ENCODE data around the gene TPPP.
"Not testable (repeated sequence)": the region's sequence is repeated elsewhere in the genome, so short reads cannot be mapped to it uniquely, and the experiment has no call there.

The TPPP gene

DNA sequence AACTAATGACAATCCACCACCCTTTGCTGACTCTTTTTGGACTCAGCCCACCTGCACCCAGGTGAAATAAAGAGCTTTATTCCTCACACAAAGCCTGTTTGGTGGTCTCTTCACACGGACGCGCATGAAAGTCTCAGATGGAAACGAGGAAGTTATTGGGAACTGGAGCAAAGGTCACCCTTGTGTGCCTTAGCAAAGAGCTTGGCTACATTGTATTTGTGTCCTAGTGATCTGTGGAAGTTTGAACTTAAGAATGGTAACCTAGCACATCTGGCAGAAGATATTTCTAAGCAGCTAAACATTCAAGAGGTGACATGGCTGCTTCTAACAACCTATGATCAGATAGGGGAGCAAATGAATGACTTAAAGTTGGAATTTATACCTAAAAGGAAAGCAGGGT lies 15.2 kb upstream of the TPPP start:
- DNase-seq (ENCODE audit: low read depth, low spot score); CTCF ChIA-PET; POLR2A ChIA-PET; H3K4me3 ChIP-seq (ENCODE audit: low read depth, low read length): not testable (repeated sequence)

DNA sequence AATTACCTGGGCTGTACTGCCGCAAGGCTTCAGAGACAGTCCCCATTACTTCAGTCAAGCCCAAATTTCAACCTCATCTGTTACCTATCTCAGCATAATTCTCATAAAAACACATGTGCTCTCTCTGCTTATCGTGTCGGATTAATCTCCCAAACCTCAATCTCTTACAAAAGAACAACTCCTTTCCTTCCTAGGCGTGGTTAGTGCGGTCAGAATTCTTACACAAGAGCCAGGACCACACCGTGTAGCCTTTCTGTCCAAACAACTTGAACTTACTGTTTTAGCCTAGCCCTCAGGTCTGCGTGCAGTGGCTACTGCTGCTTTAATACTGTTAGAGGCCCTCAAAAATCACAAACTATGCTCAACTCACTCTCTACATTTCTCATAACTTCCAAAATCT lies 13.0 kb upstream of the TPPP start:
- CTCF ChIA-PET; H3K4me3 ChIP-seq (ENCODE audit: low read depth, low read length); DNase-seq (ENCODE audit: low read depth, low spot score); POLR2A ChIA-PET: not testable (repeated sequence)

DNA sequence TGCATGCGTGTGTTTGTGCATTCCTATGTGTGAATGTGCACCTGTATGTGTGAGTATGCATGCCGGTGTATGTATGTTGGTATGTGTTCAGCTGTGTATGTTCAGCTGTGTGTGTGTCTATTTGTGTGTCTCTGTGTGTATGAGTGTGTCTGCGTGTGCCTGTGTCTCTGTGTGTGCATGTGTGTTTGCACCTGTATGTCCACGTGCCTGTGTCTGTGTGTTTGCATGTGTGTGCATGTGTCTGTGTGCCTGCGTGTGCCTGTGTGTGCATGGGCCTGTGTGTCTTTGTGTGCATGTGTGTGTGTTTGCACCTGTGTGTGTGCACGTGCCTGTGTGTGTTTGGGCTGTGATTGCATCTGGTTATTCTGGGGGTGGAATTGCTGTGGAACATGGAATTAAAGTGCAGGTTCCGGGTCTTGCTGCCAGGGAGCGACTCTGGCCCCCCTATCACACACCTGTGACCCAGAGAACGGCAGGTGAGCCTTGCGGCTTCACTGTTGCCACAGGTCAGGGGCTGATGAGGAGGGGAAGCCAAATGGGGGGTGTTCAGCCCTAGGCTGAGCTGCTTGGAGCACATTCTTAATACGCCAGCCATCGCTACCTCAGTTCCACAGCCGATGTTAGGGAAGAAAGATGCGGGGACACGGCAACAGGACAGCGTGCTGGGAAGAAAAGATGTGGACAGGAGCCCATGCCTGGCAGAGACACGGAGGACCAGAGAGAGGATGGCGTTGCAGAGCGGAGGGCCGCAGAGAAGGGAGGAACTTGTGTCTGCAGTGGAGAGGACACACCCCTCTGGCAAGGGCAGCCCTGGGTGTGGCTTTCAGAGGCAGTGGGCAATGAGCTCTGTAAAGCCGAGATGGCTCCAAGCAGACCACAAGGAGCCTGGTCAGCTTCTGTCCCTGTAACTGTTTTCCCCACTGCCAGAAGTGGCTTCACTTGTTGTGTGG lies 3.9 kb upstream of the TPPP start:
- H3K4me3 ChIP-seq (ENCODE audit: low read depth, low read length); CTCF ChIA-PET; DNase-seq (ENCODE audit: low read depth, low spot score); POLR2A ChIA-PET: not testable (repeated sequence)

DNA sequence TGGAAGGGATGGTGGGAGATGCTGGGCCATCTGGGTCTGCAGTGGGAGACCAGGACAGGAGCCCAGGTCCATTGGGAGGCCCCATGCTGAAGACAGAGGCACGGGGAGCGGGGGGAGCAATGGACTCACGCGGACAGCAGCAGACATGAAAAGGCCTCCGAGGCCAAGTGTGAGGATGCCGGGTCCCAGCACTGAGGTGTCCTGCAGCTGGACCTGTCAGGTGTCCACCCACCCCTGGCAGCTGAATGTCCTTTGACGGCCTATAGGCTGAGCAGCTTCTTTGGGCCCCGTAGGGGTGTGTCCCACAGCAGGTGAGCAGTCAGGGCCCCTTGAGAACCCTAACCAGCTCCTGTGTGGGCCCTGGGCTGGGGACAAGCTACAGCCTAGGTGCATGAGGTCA lies 3.0 kb upstream of the TPPP start:
- DNase-seq (ENCODE audit: low read depth, low spot score); H3K4me3 ChIP-seq (ENCODE audit: low read depth, low read length); CTCF ChIA-PET; POLR2A ChIA-PET: not testable (repeated sequence)

DNA sequence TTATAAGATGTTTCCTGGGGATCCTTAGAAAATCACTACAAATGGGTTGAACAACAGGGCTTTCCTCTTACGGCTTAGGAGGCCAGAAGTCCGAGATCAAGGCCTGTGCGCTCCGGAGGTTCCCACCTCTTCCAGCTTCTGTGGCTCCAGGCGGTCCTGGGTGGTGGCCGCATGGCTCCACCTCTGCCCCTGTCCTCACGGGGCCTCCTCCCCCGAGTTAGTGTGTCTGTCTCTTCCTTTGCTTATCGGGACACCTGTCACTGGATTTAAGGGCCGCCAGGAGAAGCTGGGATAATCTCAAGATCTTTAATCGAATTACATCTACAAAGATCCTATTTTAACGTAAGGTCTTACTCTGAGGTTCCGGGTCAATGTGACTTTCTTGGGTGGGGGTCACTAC lies 2.3 kb upstream of the TPPP start:
- POLR2A ChIA-PET; H3K4me3 ChIP-seq (ENCODE audit: low read depth, low read length); DNase-seq (ENCODE audit: low read depth, low spot score); CTCF ChIA-PET: not testable (repeated sequence)

DNA sequence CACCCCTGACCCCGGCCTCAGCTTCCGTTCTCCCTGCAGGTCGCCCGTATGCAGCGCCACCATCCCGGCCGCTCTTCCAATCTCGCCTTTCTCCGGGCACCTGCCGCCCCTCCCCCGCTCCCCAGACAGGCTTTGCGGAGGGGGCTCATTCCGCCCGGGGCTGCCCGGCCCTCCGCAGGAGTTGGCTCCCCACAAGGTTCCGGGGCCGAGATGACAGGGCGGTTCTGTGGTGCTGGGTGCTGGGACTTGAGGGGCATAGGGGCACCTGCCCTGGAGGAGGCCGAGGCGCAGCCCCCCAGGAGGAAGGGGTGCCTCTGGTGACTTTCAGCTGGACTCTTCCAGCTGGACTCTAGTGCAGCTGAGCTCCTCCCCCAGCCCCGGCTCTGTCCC lies 885 bp upstream of the TPPP start:
- DNase-seq (ENCODE audit: low read depth, low spot score); CTCF ChIA-PET; POLR2A ChIA-PET; H3K4me3 ChIP-seq (ENCODE audit: low read depth, low read length): not testable (repeated sequence)

GRCh38 chr5:692529-693041 lies 567 bp downstream of the TPPP start:
- peak overlapping the region; percentile 8 for H3K4me3 ChIP-seq (ENCODE audit: low read depth, low read length)
- DNase-seq (ENCODE audit: low read depth, low spot score); CTCF ChIA-PET; POLR2A ChIA-PET: not testable (repeated sequence)

GRCh38 chr5:691817-692528 lies 1.2 kb downstream of the TPPP start:
- ChIA-PET POLR2A (no interaction called here), CTCF (no interaction called here)
- no peak for DNase-seq (ENCODE audit: low read depth, low spot score)
- TF ChIP-seq, protein P1, sequence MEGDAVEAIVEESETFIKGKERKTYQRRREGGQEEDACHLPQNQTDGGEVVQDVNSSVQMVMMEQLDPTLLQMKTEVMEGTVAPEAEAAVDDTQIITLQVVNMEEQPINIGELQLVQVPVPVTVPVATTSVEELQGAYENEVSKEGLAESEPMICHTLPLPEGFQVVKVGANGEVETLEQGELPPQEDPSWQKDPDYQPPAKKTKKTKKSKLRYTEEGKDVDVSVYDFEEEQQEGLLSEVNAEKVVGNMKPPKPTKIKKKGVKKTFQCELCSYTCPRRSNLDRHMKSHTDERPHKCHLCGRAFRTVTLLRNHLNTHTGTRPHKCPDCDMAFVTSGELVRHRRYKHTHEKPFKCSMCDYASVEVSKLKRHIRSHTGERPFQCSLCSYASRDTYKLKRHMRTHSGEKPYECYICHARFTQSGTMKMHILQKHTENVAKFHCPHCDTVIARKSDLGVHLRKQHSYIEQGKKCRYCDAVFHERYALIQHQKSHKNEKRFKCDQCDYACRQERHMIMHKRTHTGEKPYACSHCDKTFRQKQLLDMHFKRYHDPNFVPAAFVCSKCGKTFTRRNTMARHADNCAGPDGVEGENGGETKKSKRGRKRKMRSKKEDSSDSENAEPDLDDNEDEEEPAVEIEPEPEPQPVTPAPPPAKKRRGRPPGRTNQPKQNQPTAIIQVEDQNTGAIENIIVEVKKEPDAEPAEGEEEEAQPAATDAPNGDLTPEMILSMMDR (IDR thresholded peaks at IDR 0.05; ENCODE audit: insufficient read depth, low read length, missing control alignments), result no peak
- H3K4me3 ChIP-seq (ENCODE audit: low read depth, low read length), result no peak overlapping the region

GRCh38 chr5:691049-691448 lies 2.1 kb downstream of the TPPP start:
- DNase-seq (ENCODE audit: low read depth, low spot score); H3K4me3 ChIP-seq (ENCODE audit: low read depth, low read length); POLR2A ChIA-PET; CTCF ChIA-PET: not testable (repeated sequence)

DNA sequence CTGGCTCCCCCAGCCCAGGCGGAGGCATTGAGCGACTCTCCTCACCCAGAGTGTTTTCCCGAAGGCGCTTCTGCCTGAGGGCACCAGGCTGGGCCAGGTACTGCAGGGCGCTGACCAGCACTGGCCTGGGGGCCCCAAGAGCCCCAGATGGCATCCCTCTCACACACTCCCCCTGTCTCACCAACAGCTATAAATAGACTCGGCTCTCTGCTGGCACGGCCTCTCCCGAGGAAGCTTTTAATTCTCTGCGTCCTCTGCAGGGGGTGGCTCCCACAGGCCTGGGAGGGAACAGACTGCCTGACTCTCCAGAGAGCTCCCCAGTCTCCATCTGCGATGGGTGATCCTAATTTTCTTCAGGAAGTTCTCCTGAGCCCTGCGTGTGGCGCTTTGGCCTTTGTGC lies 2.9 kb downstream of the TPPP start:
- DNase-seq (ENCODE audit: low read depth, low spot score); POLR2A ChIA-PET; H3K4me3 ChIP-seq (ENCODE audit: low read depth, low read length); CTCF ChIA-PET: not testable (repeated sequence)

DNA sequence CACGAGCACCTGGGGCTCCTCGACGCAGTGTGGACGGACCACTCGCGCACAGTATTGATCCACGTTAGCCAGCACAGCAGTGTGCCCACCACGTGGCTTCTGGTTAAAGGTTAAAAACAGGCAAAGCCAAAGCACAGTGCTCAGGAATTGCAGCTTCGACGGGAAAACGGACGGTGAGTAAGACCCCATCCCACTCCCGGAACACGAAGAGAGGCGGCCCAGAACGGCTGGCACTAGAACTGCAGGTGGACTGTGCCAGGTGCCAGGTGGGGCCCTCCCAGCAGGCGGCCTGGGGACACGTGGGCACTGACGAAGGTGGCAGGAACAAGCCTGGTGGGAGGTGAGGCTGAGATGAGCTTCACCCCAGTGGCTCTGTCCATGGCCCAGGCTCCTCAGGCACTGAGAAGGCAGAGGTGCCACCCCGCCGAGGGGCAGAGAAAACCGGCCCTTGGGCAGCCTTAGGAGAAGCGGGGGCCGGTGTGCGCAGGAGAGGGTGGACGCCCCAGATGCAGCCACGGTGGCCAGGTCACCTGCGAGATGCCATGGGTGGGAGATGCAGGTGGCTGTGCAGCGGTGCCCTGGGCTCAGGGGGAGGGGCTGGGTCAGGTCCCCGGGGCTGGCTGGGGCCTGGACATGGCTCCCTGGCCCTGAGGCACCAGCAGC lies 4.7 kb downstream of the TPPP start:
- DNase-seq (ENCODE audit: low read depth, low spot score); H3K4me3 ChIP-seq (ENCODE audit: low read depth, low read length); POLR2A ChIA-PET; CTCF ChIA-PET: not testable (repeated sequence)

GRCh38 chr5:686936-687335 lies 6.2 kb downstream of the TPPP start:
- DNase-seq (ENCODE audit: low read depth, low spot score); CTCF ChIA-PET; H3K4me3 ChIP-seq (ENCODE audit: low read depth, low read length); POLR2A ChIA-PET: not testable (repeated sequence)

DNA sequence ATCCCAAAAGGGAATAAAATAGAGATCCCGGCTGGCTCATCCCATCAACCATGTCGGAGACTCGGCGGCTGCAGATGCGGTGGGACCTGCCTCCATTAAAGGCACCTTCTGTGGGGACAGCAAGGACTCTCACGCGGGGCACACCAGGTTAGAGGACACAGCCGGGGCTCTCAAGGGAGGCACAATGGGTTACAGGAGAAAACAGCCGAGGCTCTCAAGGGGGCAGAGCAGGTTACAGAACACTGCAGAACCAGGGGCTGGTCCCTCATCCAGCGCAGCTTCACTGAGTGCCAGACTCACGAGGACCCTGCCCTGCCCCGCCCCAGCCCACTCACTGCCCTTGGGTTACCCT lies 7.0 kb downstream of the TPPP start:
- POLR2A ChIA-PET; CTCF ChIA-PET; DNase-seq (ENCODE audit: low read depth, low spot score); H3K4me3 ChIP-seq (ENCODE audit: low read depth, low read length): not testable (repeated sequence)
